ENCODE measurements around the gene LRRC52. TPM values are rescaled to one million over a fixed set of nuclear protein-coding genes. Genes with fewer than 3 reads are reported as not detected.
A peak's percentile ranks its signal among the peaks of the same experiment; 100 is the strongest.

The LRRC52 gene, protein sequence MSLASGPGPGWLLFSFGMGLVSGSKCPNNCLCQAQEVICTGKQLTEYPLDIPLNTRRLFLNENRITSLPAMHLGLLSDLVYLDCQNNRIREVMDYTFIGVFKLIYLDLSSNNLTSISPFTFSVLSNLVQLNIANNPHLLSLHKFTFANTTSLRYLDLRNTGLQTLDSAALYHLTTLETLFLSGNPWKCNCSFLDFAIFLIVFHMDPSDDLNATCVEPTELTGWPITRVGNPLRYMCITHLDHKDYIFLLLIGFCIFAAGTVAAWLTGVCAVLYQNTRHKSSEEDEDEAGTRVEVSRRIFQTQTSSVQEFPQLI
- total RNA-seq (2014; rRNA removed; shearing (Covaris generic)) = not detected in 2 replicates
- polyA plus RNA-seq (2014; cell fraction: nucleus; rRNA removed) = not detected in 2 replicates

DNA sequence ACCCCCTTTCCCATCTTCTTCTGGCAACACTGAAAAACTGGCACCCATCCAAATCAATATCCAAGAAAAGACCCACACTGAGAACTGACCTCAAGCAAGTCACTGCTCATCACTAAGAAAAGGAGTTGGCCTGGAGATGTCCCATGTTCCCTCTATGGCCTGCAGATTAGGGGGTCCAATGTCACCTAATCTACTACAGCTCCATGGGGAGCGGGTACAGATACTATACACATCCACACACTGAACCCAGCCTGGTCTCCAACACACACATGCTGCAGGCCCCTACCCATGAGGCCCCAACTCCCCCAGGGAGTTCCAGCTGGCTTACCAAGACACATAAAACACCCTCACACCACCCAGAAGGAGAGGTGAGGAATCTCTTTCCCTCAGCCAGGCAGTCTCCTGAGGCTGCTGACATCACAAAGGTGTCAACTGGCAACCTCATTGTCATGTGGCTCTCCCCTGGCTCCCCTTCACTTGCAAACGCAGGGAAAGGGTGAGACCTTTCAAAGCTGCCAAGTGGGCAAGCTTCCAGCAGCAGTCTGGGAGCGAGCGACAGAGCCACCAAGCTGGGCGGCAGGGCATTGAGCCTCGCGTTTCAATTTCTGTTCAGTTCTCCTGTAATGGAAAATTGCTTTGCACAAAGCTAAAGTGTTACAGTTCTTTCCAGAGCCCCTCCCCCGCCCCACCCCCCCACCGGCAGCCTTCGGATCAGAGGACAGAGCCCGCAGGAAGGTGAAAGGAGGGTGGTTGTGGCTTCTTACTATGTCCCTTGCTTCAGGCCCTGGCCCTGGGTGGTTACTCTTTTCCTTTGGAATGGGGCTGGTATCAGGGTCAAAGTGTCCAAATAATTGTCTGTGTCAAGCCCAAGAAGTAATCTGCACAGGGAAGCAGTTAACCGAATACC lies at the start of gene LRRC52:
Gene LRRC52 (plus strand): TSS at position 469 of the 907 bp plus-strand sequence. CDS start 297 bp downstream, at position 766.
- no peak for DNase-seq (ENCODE audit: extremely low read depth, low read depth)

DNA sequence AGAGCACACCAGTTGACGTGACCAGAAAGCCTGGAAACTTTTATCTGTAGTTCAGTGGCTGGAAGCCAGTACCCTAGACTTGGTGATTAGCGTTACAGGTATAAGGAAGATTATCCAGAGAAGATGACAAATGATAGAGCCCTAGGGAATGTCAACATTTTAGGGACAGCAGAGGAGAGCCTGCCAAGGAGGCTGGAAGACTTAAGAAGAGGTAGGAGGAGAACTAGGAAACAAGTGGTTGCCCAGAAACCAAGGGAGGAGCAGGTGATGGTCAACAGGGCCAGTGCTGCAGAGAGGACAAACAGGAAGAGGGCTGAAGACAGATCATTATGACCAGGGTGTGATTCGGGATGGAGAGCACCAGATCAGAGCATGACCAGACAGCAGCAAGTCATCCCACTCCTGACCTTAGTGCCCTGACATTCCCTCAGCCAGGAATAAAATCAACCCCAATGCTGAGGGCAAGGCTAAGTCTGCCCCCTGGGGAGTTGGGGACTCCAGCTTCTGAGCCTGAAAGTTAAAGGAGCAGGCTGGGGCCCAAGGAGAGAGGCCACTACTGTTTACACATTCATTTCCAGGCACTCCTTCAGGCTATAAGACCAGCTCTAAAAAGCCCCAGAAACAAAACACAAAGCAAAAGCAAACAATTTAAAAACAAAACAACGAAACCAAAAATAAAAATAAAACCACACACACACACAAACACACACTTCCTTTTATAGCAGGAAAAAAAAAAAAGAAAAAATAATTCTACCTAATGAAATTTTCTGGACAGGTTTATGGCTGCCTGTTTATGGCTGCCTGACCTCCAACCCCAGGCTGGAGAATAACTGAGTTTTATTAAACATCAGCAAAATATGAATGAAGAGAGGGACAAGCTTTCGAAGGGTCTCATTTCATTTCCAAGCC lies 48.6 kb upstream of the LRRC52 start:
- no peak for DNase-seq (ENCODE audit: extremely low read depth, low read depth)

DNA sequence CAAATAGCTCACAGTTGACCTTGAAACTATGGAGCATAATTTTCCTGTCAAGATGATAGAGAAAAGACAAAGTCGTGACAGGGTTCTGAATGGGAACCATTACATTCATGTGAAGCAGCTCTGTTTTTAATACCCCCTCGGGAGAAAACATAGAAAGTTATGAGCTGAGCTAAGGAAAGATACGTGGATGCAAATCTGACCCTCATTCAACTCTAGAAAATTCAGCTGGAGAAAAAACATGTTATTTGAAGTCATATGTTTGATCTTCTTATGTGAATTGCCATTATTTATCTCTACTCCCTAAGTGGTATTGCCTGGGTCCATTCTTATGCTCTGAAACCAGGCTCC lies 48.0 kb upstream of the LRRC52 start:
- DNase-seq (ENCODE audit: extremely low read depth, low read depth) = no peak

DNA sequence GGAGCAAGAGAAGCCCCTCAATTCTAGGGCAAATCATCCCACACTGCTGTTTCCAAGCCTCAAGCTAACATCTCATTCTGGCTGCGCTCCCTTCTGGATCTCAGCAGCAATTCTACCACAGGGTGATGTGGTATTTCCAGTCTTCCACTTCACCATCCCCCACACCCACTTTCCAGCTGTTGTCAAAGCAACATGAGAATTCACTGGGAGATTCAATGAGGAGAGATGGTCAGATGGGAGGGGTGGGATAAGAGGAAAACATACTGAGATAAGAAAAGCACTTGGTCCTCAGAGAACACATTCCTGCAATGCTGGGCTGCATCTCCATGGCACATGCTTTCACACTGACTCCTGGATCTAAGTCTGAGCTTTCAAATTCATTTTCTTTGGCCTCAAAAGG lies 47.3 kb upstream of the LRRC52 start:
- no peak for DNase-seq (ENCODE audit: extremely low read depth, low read depth)

DNA sequence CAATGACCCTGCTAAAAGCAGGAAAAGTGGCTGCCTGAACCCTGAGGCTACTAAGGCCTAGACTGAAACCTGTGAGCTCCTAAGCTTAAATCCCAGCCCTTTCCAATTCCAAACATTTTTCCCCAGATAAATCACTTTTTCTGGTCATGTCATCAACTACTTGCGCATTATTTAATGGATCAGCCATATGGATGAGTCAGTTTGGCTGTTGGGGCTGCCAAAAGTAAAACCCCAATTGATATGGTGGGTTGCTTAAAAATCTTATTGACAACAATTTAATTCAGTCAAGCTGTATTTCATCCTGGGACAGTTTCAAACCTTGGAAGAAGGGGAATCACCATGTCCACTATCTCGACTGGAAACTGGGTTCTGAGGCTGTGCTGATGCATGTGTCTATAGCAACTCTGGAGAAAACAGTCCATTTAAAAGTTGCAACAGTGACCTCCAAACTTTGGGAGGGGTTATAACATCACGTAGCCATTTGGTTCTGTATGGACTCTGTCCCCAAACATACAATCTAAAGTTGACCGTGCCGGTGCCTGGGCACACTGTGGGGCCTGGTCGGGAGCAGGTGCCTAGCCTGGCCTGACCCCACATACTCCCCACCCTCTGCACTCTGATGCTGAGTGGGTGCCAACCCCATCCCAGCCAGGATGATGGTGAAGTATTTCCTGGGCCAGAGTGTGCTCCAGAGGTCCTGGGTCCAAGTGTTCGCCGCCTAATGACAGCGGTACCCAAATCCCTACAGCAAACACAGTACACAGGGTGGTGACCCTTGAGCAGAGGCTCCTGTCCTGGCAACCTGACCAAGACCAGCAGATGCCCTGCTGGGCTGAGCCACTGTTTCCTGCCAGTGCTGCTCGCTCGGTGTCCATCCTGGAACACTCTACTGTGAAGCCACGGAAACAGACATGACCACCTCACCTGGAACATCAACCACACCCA lies 46.5 kb upstream of the LRRC52 start:
- no peak for DNase-seq (ENCODE audit: extremely low read depth, low read depth)

DNA sequence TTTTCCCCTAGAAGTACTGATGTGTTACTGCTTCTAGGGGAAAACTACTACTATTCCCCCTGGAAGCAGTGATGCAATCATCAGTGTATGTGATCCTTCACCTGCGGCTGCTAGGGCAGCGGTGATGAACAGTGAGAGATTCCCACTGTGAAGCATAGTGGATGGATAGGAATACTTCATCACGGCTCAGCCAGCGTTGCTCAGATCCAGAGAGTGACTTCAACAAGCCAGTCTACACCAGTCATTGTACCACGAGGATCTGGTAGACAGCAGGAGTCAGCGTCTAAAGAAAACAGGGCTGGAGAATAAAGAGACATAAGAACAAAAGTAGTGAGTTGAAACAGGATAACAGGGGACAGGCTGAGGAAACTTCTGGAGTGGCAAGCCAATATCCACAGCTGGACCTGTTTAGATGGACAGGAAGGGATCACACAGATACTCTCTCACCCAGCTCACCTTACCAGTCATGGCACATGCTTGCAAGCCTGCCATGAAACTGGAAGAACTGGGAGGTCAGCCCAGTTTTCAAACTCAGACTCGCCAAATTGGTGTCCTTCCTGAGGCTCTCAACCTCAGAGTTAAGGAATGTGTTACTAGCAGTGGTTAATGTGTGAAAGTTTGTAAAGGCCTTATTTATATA lies 42.4 kb upstream of the LRRC52 start:
- no peak for DNase-seq (ENCODE audit: extremely low read depth, low read depth)

DNA sequence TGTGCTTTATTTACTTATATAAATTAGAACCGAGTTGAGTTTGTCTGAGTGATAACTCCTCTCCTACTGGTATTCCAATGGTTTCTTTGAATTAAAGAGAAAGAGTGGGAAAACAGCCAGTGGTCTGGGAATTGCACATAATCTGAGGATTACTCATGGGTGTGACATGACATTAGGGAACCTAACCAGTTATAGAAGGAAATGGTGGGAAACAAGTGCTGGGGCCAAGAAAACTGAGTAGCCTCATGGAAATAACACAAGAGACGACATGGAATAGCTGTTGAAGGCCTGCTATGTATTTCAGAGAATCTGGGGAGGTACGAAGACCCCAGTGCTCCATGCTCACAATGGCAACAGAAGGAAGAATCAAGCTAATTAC lies 41.8 kb upstream of the LRRC52 start:
- DNase-seq (ENCODE audit: extremely low read depth, low read depth) = no peak

DNA sequence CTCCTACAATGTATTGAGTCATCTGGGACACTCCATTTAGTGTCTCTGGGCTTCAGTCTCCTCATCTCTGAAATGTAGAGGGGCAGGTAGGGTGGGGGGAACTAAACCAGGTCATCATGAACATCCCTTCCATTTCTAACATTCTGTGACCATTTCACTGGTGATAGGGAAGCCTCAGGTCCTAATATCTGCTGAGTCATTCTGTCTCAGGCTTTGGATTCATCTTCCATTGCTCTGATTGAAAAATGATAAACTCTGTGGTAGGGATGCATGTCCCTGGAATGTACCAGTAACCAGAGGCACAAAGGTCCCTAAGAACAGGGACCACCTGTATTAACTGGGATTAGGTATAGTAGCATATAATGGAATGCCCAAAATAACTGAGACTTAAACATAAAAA lies 36.2 kb upstream of the LRRC52 start:
- DNase-seq (ENCODE audit: extremely low read depth, low read depth) = peak; percentile 8

DNA sequence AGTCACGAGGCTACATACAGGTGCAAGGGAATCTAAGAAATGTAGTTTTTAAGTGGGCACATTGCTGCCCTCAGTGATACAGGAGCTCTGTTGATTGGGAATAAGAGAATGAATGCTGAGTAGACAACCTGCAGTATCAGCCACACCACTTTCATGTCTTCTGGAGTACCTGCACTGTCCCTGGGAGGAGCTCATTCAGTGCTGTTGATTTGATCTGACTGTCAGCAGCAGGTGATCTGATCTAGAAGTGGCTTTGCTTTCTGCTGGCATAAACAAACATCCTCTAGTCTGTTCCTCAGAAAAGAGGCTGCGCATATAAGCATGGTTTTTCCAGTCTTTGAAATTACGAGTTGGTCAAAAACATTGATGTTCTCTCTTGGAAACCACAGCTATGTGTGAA lies 35.5 kb upstream of the LRRC52 start:
- no peak for DNase-seq (ENCODE audit: extremely low read depth, low read depth)

DNA sequence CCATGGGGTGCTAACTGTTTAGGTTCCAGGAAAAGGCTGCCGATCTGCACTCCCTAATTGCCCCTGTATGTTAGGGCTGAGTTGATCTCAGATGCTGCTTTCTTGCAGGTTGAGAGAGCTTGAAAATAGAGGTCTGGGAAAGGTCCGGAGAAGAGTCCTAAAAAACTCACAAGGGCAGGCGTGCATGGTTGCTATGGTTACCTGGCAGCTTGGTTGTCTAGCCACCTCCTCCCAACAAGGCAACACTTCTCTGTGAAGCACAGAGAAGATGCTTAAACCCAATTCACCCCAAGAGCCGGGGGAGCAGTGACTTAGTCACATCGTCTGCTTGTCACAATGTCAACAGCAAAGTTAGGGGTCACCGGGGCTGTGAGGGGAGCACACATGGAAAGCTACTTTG lies 31.0 kb upstream of the LRRC52 start:
- no peak for DNase-seq (ENCODE audit: extremely low read depth, low read depth)

DNA sequence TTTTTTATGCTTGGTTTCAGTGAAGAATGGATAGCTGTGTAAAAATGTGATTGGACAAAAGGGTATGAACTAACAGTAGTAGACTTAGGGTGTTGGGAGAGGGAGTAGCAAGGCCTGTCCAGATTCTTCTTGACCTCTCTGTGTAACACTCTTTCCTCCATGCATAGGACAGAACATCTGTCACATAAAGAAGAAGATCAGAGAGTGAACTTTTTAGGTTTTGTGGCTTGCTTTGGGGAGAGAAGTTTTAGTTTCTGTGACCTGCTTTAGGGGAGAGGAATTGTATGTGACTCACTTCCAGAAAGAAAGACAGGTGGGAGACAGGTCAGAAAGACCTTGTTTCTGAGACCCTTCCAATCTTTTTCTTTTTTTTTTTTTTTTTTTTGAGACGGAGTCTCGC lies 27.3 kb upstream of the LRRC52 start:
- DNase-seq (ENCODE audit: extremely low read depth, low read depth) = no peak

DNA sequence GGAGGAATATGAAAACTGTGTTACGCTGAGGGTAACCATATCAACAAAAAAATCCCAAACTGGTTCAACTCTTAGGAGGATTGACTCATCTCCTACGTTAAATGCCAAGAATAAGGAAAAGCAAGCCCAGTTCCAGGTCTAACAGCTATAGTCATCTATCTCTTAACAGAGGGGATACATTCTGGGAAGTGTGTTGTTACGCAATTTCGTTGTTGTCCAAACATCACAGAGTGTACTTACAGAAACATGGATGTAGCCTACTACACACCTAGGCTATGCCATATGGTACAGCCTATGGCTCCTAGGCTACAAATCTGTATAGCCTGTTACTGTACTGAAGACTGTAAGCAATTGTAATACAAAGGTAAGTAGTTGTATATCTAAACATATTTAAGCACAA lies 23.2 kb upstream of the LRRC52 start:
- no peak for DNase-seq (ENCODE audit: extremely low read depth, low read depth)

DNA sequence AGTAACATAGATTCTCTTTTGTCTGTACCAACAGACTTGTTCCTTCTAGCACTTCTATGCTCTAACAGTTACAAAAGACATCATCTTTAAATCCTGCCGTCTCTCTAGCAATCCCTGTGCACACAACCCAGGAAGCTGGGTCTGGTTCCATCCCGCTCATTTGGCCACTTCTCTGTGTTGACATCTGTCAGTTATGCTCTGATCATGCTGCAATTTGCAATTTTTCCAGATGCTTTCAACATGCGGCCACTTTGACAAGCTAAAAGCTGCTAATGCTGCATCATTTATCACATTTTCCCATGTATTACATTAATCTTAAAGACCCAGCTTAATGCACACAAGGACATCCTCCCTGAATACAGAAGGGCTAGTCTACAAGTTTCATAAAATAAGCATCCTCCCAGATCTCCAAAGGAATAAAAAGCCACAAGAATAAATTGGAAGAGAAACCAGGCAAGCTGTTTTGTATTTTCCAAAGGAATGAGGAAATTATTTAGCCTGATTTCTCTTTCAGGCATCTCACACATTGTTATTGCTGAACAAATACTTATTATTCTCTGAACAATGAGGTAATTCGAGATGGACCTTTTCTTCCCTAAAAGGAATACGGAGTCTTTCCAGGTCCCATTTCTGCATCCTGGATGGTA lies 19.0 kb upstream of the LRRC52 start:
- no peak for DNase-seq (ENCODE audit: extremely low read depth, low read depth)

DNA sequence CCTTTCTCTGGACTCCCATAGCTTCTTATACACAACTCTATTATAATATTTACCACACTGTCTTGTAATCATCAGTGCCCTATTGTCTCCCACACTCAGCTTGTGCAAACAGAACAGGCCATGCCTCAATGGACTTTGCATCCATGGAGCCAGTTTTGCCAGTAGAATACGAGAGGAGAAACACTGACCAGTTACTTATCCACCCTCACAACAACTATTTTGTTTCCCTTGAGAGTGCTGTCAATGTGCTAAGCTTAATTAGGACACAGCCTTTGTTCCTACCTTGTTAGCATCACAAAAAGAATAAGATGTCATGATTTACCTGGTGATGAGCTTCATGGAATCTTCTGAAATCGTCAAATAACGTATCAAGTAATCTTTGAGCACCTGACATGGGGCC lies 18.1 kb upstream of the LRRC52 start:
- no peak for DNase-seq (ENCODE audit: extremely low read depth, low read depth)

DNA sequence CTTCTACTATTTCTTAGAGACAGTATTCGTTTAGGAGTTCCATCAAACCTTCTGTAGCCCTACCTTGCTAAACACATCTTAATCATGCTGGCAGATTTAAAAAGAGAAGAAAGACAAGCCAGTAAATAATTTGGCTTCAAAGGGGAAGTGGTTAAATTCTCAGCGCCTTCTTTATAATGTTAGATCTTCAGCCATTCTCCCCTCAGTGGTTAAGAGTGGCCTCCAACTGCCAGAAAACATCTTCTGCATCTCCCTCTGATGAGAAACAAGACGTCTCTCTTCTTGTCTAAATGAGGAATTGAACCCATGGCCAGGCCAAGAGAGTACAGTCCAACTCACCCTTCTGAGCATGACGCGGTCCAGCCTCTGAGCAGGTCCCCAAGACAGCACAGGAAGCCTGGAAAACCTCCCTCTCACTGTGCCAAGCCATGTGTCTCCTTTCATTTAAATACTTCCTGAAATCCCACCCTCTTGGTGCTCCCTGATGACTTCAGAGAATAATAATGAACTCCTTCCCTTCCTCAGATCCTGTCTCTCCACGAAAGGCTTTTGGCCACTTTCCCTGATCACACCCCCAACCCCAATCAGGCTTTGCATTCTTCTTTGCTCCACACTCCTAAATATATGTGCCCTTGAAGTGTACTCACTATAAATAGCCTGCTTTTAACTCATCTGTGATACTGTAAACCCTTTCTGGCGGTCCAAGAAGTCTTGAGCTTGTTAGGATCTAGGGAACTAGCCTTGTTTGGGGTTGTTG lies 16.4 kb upstream of the LRRC52 start:
- no peak for DNase-seq (ENCODE audit: extremely low read depth, low read depth)

DNA sequence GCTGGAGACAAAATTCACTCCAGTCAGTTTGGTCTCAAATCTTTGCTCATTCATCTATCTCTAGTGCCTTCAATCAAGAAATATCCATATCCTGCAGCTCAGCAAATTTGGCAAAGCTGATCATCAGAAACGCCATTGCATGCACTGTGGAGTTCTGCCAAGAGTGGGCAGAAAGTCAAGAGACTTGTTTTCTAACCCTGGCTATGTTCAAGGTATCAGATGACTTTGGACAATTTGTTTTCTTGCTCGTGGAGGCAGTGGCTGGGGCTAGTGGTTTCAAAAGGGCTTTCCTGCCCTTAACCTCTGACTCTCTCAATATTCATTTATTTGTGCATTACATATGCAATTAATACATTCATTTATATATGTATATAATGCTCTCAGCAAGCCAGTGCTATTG lies 12.8 kb upstream of the LRRC52 start:
- DNase-seq (ENCODE audit: extremely low read depth, low read depth) = no peak

DNA sequence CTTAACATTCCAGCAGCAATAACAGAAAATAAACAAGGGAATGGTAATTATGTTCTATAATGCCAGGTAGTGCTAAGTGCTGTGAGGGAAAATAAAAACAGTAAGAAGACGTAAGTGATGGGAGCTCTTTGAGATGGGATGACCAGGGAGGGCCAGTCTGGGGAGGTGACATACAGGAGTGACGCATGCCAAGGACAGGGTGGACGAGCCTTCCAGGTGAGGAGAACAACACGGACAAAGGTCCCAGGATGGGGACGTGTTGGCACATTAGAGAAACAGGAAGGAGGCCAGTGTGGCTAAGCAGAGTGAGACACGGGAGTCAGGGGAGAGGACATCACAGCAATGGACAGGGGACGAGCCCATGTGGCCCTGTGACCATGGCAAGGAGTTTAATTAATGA lies 11.7 kb upstream of the LRRC52 start:
- DNase-seq (ENCODE audit: extremely low read depth, low read depth) = no peak

DNA sequence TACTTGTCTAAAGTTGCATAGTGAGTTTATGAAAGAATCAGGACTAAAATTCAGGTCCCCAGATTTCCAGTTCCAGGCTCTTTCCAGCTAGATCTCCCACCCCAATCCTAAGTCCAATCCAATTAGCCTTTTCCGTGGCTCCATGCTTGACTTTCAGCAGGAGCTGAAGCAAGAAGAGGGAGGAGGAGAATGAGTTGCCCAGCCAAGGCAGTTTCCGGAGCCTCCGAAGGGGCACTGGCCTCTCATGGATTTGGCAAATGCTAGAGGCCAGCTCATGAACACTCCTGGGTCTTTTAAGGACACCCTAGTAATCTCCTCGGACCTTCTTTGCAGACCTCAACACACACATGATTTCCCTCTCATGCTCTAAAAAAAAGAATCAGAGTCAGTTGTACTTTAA lies 10.5 kb upstream of the LRRC52 start:
- no peak for DNase-seq (ENCODE audit: extremely low read depth, low read depth)

All from NCI-H460 (cell line).